ENCODE data around the gene CTIF. TPM values are rescaled to one million over a fixed set of nuclear protein-coding genes. Genes with fewer than 3 reads are reported as not detected.

The CTIF gene
- total and polyA plus RNA-seq, 4 donors: 10.6 to 26.7 (median 12.3) TPM

DNA sequence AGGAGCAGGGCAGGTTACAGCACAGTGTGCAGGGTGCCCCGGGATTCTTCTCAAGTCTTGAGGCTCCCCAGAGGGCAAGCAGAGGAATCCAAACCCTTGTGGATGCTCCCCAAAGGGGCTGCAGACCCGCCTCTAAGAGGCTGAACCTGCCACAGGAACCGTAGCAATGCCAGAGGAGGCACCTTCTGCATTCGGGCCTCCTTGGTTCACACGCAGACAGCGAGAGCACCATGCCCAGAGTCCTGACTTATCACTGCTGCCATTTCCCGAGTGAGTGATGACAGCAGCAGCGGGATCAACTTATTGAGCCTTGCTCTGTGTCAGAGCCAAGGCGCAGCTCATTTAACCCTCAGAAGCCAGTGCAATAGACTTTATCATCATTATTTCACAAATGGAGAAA is 203.5 kb downstream of the CTIF start:
- no peak overlapping the region for H3K9ac ChIP-seq (ENCODE audit: low read depth in 1 of 2, low read length in 2 of 2)

DNA sequence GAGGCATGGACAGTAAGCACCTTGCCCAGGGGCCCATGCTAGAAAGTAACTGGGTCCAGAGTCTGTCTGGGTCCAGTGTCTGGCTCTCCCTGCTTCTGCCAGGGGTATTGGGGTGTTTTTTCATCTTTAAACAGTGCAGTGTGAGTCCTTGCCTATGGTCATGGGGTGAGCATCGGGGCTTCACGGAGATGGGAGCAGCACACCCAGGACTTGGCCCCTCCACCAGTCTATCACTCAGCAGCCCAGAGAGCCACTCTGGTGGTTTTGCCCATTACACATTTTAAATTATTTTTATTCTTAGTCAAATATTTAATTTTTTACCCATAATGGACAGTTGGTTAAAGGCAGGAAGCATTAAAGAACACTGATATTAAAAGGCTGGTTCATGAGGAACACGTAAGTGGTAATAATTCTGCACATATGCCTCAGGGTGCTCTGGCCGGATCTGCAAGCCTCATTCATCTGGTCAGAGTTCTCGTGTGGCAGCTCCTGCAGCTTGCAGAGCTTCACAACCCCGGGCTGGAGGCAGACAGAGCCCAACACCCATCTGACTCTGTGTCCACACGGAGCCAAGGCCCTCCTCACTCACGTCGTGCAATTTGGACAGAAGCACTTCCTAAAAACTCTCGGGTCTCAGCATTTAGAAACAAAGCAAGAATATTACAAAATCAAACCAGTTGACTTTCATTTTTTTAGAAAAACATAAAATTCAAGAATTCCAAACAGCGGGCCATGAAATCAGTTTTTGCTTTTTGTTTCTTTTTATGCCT is 204.1 kb downstream of the CTIF start:
- H3K27ac ChIP-seq (ENCODE audit: low read depth in 1 of 2, low read length in 2 of 2): no peak overlapping the region
- H3K4me1 ChIP-seq (ENCODE audit: control insufficient read depth in 4 of 4, insufficient read depth in 4 of 4, low read length in 3 of 4): no peaks in the 10 kb centered on the region
- 81% methylated on average over 11 of the region's 11 CpGs for WGBS
- no peak overlapping the region for H3K9ac ChIP-seq (ENCODE audit: low read depth in 1 of 2, low read length in 2 of 2)
- no peak for TF ChIP-seq NR2F2 (IDR thresholded peaks at IDR 0.05)
- TF ChIP-seq, protein P1, sequence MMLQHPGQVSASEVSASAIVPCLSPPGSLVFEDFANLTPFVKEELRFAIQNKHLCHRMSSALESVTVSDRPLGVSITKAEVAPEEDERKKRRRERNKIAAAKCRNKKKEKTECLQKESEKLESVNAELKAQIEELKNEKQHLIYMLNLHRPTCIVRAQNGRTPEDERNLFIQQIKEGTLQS (IDR thresholded peaks at IDR 0.05): no peak
- TF ChIP-seq JUND (IDR thresholded peaks at IDR 0.05): no peak
- TF ChIP-seq, protein P2, sequence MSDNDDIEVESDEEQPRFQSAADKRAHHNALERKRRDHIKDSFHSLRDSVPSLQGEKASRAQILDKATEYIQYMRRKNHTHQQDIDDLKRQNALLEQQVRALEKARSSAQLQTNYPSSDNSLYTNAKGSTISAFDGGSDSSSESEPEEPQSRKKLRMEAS (IDR thresholded peaks at IDR 0.05): no peak
- TF ChIP-seq, protein P3, sequence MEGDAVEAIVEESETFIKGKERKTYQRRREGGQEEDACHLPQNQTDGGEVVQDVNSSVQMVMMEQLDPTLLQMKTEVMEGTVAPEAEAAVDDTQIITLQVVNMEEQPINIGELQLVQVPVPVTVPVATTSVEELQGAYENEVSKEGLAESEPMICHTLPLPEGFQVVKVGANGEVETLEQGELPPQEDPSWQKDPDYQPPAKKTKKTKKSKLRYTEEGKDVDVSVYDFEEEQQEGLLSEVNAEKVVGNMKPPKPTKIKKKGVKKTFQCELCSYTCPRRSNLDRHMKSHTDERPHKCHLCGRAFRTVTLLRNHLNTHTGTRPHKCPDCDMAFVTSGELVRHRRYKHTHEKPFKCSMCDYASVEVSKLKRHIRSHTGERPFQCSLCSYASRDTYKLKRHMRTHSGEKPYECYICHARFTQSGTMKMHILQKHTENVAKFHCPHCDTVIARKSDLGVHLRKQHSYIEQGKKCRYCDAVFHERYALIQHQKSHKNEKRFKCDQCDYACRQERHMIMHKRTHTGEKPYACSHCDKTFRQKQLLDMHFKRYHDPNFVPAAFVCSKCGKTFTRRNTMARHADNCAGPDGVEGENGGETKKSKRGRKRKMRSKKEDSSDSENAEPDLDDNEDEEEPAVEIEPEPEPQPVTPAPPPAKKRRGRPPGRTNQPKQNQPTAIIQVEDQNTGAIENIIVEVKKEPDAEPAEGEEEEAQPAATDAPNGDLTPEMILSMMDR (IDR thresholded peaks at IDR 0.05; ENCODE audit: low read depth, low read length, missing input control): no peak
- TF ChIP-seq YY1 (IDR thresholded peaks at IDR 0.05): no peak
- no peak for TF ChIP-seq FOXA1 (IDR thresholded peaks at IDR 0.05)
- no peak for TF ChIP-seq REST (IDR thresholded peaks at IDR 0.05)
- no peak for TF ChIP-seq RAD21 (IDR thresholded peaks at IDR 0.05)
- no peak for TF ChIP-seq FOXA2 (IDR thresholded peaks at IDR 0.05)
- no peaks in the 10 kb centered on the region for H3K36me3 ChIP-seq (ENCODE audit: control insufficient read depth in 4 of 4, insufficient read depth in 3 of 4, low read depth in 1 of 4, low read length in 3 of 4)
- H3K4me3 ChIP-seq (ENCODE audit: low read depth in 1 of 3, low read length in 3 of 3): no peak overlapping the region
- no peaks in the 10 kb centered on the region for H3K9me3 ChIP-seq (ENCODE audit: control insufficient read depth in 4 of 4, low read length in 3 of 4)
- H3K27me3 ChIP-seq (ENCODE audit: control insufficient read depth in 4 of 4, insufficient read depth in 4 of 4, low read length in 3 of 4): no peaks in the 10 kb centered on the region
- DNase-seq (ENCODE audit: low spot score): no peak

More for the DNA sequence above, 203.5 kb downstream of the CTIF start:
- DNase-seq (ENCODE audit: low spot score): no peak
- Histone ChIP-seq H3K4me1 (ENCODE audit: control insufficient read depth in 4 of 4, insufficient read depth in 4 of 4, low read length in 3 of 4) (no peaks in the 10 kb centered on the region), H3K27me3 (ENCODE audit: control insufficient read depth in 4 of 4, insufficient read depth in 4 of 4, low read length in 3 of 4) (no peaks in the 10 kb centered on the region), H3K36me3 (ENCODE audit: control insufficient read depth in 4 of 4, insufficient read depth in 3 of 4, low read depth in 1 of 4, low read length in 3 of 4) (no peaks in the 10 kb centered on the region), H3K9me3 (ENCODE audit: control insufficient read depth in 4 of 4, low read length in 3 of 4) (no peaks in the 10 kb centered on the region), H3K4me3 (ENCODE audit: low read depth in 1 of 3, low read length in 3 of 3) (no peak overlapping the region), H3K27ac (ENCODE audit: low read depth in 1 of 2, low read length in 2 of 2) (no peak overlapping the region)
- WGBS: 92% methylated on average over 9 of the region's 9 CpGs
- TF ChIP-seq FOXA2 (IDR thresholded peaks at IDR 0.05): no peak

- H3K9ac ChIP-seq (ENCODE audit: low read depth in 1 of 2, low read length in 2 of 2): no peak overlapping the region
- WGBS: 96% methylated on average over 4 of the region's 4 CpGs
- no peaks in the 10 kb centered on the region for H3K9me3 ChIP-seq (ENCODE audit: control insufficient read depth in 4 of 4, low read length in 3 of 4)
- no peak for DNase-seq (ENCODE audit: low spot score)
- no peaks in the 10 kb centered on the region for H3K27me3 ChIP-seq (ENCODE audit: control insufficient read depth in 4 of 4, insufficient read depth in 4 of 4, low read length in 3 of 4)
- H3K4me1 ChIP-seq (ENCODE audit: control insufficient read depth in 4 of 4, insufficient read depth in 4 of 4, low read length in 3 of 4): no peaks in the 10 kb centered on the region
- no peak overlapping the region for H3K4me3 ChIP-seq (ENCODE audit: low read depth in 1 of 3, low read length in 3 of 3)
- no peaks in the 10 kb centered on the region for H3K36me3 ChIP-seq (ENCODE audit: control insufficient read depth in 4 of 4, insufficient read depth in 3 of 4, low read depth in 1 of 4, low read length in 3 of 4)
- no peak overlapping the region for H3K27ac ChIP-seq (ENCODE audit: low read depth in 1 of 2, low read length in 2 of 2)
- TF ChIP-seq TAF1 (conservative IDR thresholded peaks at IDR 0.05) (no peak), FOXA1 (IDR thresholded peaks at IDR 0.05) (no peak), REST (IDR thresholded peaks at IDR 0.05) (no peak), GABPA (IDR thresholded peaks at IDR 0.05 in 1 of 2, conservative IDR thresholded peaks at IDR 0.05 in 1 of 2) (no peak), FOXA2 (IDR thresholded peaks at IDR 0.05) (no peak), RAD21 (IDR thresholded peaks at IDR 0.05) (no peak), NR2F2 (IDR thresholded peaks at IDR 0.05) (no peak), RXRA (IDR thresholded peaks at IDR 0.05) (no peak)
- TF ChIP-seq, protein P3 (IDR thresholded peaks at IDR 0.05; ENCODE audit: low read depth, low read length, missing input control): no peak
- TF ChIP-seq, protein P2 (IDR thresholded peaks at IDR 0.05): no peak
These were observed 205.1 kb downstream of the CTIF start for GRCh38 chr18:48743886-48744285.

All from liver (tissue), 9 donors.